GM18951 (cell line): ENCODE data around the gene BEND2.
"Not testable (repeated sequence)": the region's sequence is repeated elsewhere in the genome, so short reads cannot be mapped to it uniquely, and the experiment has no call there.

Experiments
- POLR2A ChIP-seq: IDR thresholded peaks from 4 replicates; pipeline ENCODE4 v1.6.1; 2011; ENCODE audit warnings: mild to moderate bottlenecking; ENCODE audit not compliant: insufficient read length, insufficient read depth; ENCODE audit errors: extremely low read depth
- in situ Hi-C: fragments of 300-500 bp; cut with MboI; formaldehyde crosslinking; loops from one replicate; pipeline ENCODE4 v1.12.0; 2022; ENCODE audit warnings: low sequenced_read_pairs, mixed read lengths, inconsistent platforms; ENCODE audit not compliant: unreplicated experiment

BEND2 gene

GRCh38 chrX:18220786-18221185, at the start of gene BEND2:
Gene BEND2 (minus strand): TSS chrX:18220886. CDS start chrX:18220750, 136 bp downstream.
- in situ Hi-C loops: no loop called here

GRCh38 chrX:18255059-18255458, 34.4 kb upstream of the BEND2 start:
- no peak for TF ChIP-seq POLR2A
- in situ Hi-C loops: no loop called here

More at GRCh38 chrX:18220786-18221185, at the start of gene BEND2:
- TF ChIP-seq POLR2A: no peak

- in situ Hi-C loops: no loop called here
- no peak for TF ChIP-seq POLR2A
These were observed 32.1 kb upstream of the BEND2 start for GRCh38 chrX:18252644-18253359.

GRCh38 chrX:18229646-18230045, 9.0 kb upstream of the BEND2 start:
- in situ Hi-C loops: not testable (repeated sequence)

GRCh38 chrX:18228069-18228468, 7.4 kb upstream of the BEND2 start:
- in situ Hi-C loops: no loop called here
- TF ChIP-seq POLR2A: no peak

- no peak for TF ChIP-seq POLR2A
- in situ Hi-C loops: no loop called here
These were observed 6.8 kb upstream of the BEND2 start for GRCh38 chrX:18227458-18227857.

- in situ Hi-C loops: no loop called here
- no peak for TF ChIP-seq POLR2A
These were observed 10.2 kb downstream of the BEND2 start for GRCh38 chrX:18210470-18210869.

- in situ Hi-C loops: no loop called here
These were observed 14.0 kb downstream of the BEND2 start for GRCh38 chrX:18206657-18207056.

GRCh38 chrX:18203631-18204030, 17.1 kb downstream of the BEND2 start:
- in situ Hi-C loops: no loop called here

More at GRCh38 chrX:18206657-18207056, 14.0 kb downstream of the BEND2 start:
- no peak for TF ChIP-seq POLR2A

GRCh38 chrX:18194688-18195087, 26.0 kb downstream of the BEND2 start:
- in situ Hi-C loops: no loop called here
- TF ChIP-seq POLR2A: no peak

More at GRCh38 chrX:18203631-18204030, 17.1 kb downstream of the BEND2 start:
- TF ChIP-seq POLR2A: no peak

- in situ Hi-C loops: no loop called here
These were observed 41.2 kb downstream of the BEND2 start for GRCh38 chrX:18179446-18179845.

GRCh38 chrX:18174971-18175370, 45.7 kb downstream of the BEND2 start:
- in situ Hi-C loops: no loop called here
- no peak for TF ChIP-seq POLR2A

More at GRCh38 chrX:18179446-18179845, 41.2 kb downstream of the BEND2 start:
- TF ChIP-seq POLR2A: no peak

- in situ Hi-C loops: no loop called here
- no peak for TF ChIP-seq POLR2A
These were observed 46.5 kb downstream of the BEND2 start for GRCh38 chrX:18174209-18174608.

- in situ Hi-C loops: no loop called here
- no peak for TF ChIP-seq POLR2A
These were observed 47.0 kb downstream of the BEND2 start for GRCh38 chrX:18173494-18174180.
